Measurements from ENCODE around the gene TIMM29.
"Not testable (repeated sequence)": the region's sequence is repeated elsewhere in the genome, so short reads cannot be mapped to it uniquely, and the experiment has no call there.

Gene TIMM29

GRCh38 chr19:10912619-10913018 is 16.0 kb upstream of the TIMM29 start:
- ATAC-seq (no peak), DNase-seq (no peak)

GRCh38 chr19:10913716-10914340 is 14.8 kb upstream of the TIMM29 start:
- DNase-seq = no peak
- no peak for ATAC-seq

- peak; percentile 38 for ATAC-seq
These were observed 13.2 kb upstream of the TIMM29 start for GRCh38 chr19:10915130-10916091.

GRCh38 chr19:10916602-10917001 is 12.0 kb upstream of the TIMM29 start:
- ATAC-seq (no peak), DNase-seq (no peak)

More at GRCh38 chr19:10915130-10916091, 13.2 kb upstream of the TIMM29 start:
- no peak for DNase-seq

DNA sequence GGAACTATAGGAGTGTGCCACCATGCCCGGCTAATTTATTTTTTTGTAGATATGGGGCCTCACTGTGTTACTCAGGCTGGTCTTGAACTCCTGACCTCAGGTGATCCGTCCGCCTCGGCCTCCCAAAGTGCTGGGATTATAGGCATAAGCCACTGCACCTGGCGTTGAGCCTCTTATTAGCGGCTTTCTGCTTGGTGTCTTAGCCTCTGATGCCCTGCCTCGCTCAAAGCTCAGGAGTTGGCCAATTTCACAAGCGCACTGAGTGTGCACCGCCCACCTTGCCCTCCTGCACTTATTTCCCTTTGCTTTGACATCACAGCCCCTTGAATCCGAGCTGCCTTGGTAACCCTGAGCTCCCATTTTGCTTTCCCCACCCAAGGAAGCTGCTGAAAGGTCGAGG is 10.3 kb upstream of the TIMM29 start:
- ATAC-seq (no peak), DNase-seq (no peak)

DNA sequence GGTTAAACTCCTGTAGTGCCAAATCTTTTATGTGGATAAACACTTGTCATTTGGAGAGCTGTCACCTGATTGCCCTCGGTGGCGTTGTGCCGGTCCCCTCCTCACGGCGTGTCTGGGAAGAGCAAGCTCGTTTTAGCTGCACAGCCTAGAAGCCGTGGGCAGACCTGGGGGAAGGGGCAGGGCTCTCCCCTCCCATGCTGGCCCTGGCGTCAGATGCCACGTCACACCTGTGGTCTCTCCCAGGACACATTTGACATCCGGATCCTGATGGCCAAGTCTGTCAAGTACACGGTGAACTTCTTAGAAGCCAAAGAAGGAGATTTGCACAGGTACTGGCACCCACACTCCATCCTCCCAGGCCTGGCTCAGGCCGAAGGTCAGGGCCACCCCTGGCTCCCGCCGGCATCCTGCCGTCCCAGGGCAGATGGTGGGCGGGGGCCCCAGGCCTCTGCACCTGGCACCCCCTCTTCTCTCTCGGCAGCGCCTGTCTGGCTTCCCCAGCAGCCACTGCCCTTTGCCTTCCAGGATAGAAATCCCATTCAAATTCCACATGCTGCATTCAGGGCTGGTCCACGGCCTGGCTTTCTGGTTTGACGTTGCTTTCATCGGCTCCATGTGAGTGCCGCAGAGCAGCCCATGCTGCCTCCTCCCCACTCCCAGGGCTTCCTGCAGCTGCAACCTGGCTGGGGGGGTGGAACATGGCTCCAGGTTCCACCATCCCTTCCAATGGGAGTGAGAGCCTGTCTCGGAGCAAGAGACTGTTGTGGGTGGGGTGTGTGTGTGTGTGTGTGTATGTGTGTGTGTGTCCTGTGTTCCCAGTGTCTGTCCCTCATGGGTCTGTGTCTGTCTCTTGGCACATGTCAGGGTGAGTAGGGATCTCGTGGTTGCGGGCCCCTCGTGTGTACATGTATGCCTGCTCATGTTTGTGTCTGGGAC is 9.0 kb upstream of the TIMM29 start:
- no peak for DNase-seq
- no peak for ATAC-seq

DNA sequence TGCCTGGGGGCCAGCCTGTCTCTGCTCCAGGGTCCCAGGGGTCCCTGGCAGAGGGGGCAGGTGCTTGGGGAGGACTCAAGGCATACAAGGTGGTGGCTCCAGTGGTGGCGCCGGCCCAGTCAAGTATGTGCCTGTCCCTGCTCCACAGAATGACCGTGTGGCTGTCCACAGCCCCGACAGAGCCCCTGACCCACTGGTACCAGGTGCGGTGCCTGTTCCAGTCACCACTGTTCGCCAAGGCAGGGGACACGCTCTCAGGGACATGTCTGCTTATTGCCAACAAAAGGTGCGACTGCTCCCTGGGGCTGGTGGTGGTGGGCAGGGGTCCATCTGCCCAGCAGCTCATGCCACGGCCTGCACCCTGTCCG is 8.3 kb upstream of the TIMM29 start:
- no peak for DNase-seq
- no peak for ATAC-seq

DNA sequence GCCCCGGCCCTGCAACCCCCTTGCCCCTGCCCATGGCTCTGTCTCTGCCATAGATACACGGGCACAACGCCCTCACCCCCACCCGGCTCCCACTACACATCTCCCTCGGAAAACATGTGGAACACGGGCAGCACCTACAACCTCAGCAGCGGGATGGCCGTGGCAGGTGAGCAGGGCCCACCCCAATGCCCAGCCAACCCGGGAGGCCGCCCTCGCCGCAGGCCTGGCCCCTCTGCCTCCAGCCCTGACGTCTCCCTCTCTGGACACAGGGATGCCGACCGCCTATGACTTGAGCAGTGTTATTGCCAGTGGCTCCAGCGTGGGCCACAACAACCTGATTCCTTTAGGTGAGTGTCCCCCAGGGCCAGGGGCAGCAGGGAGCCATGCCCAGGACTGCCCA is 7.8 kb upstream of the TIMM29 start:
- ATAC-seq (no peak), DNase-seq (no peak)

- ATAC-seq = no peak
These were observed 7.3 kb upstream of the TIMM29 start for GRCh38 chr19:10921199-10921909.

DNA sequence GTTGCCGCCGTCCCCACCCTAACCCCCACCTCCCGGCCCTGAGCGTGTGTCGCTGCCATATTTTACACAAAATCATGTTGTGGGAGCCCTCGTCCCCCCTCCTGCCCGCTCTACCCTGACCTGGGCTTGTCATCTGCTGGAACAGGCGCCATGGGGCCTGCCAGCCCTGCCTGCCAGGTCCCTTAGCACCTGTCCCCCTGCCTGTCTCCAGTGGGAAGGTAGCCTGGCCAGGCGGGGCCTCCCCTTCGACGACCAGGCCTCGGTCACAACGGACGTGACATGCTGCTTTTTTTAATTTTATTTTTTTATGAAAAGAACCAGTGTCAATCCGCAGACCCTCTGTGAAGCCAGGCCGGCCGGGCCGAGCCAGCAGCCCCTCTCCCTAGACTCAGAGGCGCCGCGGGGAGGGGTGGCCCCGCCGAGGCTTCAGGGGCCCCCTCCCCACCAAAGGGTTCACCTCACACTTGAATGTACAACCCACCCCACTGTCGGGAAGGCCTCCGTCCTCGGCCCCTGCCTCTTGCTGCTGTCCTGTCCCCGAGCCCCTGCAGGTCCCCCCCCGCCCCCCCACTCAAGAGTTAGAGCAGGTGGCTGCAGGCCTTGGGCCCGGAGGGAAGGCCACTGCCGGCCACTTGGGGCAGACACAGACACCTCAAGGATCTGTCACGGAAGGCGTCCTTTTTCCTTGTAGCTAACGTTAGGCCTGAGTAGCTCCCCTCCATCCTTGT is 6.5 kb upstream of the TIMM29 start:
- no peak for ATAC-seq
- no peak for DNase-seq

More at GRCh38 chr19:10921199-10921909, 7.3 kb upstream of the TIMM29 start:
- DNase-seq = no peak

GRCh38 chr19:10922638-10923014 is 6.0 kb upstream of the TIMM29 start:
- ATAC-seq (no peak), DNase-seq (no peak)

DNA sequence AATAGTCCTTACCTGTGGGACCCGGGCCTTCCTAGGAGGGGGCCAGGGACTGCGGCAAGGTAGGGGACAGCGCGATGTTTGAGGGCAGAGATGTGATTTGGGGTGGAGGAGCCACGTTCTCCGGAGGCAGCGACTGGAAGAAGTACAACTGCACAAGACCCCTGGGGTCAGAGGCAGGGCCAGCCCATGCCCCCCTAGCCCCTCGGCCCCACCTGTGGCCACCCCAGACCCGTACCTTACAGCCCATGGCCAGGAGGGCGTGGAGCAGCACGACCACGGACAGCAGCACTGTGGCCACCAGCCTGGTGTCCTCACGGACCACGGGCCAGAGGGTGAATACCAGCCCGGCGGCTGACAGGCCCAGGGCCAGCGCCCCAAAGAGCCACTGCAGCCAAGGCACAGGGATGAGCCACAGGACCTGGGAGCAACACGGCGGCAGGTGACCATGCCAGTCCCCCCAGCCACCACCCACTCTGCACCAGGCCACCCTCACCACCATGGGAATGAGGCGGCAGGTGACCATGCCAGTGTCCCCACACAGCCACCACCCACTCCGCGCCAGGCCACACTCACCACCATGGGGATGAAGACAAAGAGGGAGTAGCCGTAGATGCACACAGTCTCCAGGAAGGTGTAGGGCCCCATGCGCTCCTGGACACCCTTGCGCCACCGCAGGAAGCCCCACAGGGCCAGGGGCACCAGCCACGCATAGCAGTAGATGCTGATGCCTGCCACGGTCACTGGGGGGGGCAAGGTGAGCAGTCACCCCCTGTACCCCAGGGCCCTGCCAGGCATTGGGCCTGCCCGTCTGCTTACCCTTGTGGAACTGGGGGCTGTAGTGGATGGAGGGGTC is 5.1 kb upstream of the TIMM29 start:
- ATAC-seq (no peak), DNase-seq (no peak)

DNA sequence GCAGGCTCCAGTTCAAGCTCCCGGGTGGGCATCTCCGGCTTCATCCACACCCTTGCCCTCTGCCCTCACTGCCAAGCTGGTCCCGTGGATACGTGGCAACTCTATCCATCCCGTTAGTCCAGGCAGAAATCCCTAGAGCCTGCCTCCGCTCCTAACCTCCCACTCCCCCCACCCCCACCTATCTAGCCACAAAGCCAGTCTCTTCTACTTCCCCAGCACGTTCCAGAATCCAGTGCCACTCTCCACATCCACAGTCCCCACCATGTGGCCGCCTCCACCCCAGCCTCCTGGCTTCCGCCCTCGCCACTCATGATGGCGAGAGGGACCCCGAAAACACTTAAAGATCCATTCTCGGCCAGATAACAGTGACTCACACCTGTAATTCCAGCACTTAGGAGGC is 4.0 kb upstream of the TIMM29 start:
- no peak for ATAC-seq
- DNase-seq = no peak

- DNase-seq (no peak), ATAC-seq (peak; percentile 19)
These were observed 665 bp upstream of the TIMM29 start for GRCh38 chr19:10927730-10928562.

DNA sequence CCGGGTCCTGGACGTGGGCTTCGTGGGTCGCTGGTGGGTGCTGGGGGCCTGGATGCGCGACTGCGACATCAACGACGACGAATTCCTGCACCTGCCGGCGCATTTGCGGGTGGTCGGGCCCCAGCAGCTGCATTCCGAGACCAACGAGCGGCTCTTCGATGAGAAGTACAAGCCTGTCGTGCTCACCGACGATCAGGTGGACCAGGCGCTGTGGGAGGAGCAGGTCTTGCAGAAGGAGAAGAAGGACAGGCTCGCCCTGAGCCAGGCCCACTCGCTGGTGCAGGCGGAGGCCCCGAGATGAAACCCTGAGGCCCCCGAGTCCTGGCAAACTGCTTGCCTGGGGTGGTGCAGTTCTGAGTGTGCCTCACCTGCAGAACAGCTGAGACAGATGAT is 787 bp downstream of the TIMM29 start:
- DNase-seq (no peak), ATAC-seq (no peak)

GRCh38 chr19:10935371-10936059 is 6.9 kb downstream of the TIMM29 start:
- DNase-seq = no peak
- no peak for ATAC-seq

- DNase-seq = peak; percentile 31
These were observed 8.1 kb downstream of the TIMM29 start for GRCh38 chr19:10936661-10937084.

DNA sequence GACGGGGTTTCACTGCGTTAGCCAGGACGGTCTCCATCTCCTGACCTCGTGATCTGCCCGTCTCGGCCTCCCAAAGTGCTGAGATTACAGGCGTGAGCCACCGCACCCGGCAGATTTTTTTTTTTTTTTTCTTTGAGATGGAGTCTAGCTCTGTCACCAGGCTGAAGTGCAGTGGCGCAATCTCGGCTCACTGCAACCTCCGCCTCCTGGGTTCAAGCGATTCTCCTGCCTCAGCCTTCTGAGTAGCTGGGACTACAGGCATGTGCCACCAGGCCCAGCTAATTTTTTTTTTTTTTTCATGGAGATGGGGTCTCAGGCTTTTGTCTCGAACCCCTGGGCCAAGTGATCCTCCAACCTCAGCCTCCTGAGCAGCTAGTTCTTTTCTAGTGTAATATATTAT is 13.0 kb downstream of the TIMM29 start:
- not testable (repeated sequence) for DNase-seq, ATAC-seq

More at GRCh38 chr19:10936661-10937084, 8.1 kb downstream of the TIMM29 start:
- ATAC-seq = peak; percentile 80
